Measurements from ENCODE around the gene UBQLN4.

- TF ChIP-seq CTCF (conservative IDR thresholded peaks at IDR 0.05; ENCODE audit: low read depth, low read length) (no peak), POLR2A (IDR thresholded peaks at IDR 0.05; ENCODE audit: low read depth, low read length) (no peak), USF2 (IDR thresholded peaks at IDR 0.05; ENCODE audit: low read depth, low read length) (no peak), RFX5 (IDR thresholded peaks at IDR 0.05; ENCODE audit: low read depth, low read length) (no peak), RCOR1 (IDR thresholded peaks at IDR 0.05; ENCODE audit: insufficient replicate concordance, low read length) (no peak), RAD21 (IDR thresholded peaks at IDR 0.05; ENCODE audit: low read length) (no peak), FOS (IDR thresholded peaks at IDR 0.05; ENCODE audit: low read depth, low read length) (no peak)
Observed at GRCh38 chr1:156055281-156056048, 1.9 kb upstream of the UBQLN4 start.
